Suppressor macrophage treated with lipopolysaccharide for 4 hours (primary cell): Measurements from ENCODE around the gene FRMD4B.
A peak's percentile ranks its signal among the peaks of the same experiment; 100 is the strongest.

ENCODE experiments used
- DNase-seq: peaks from one replicate; pipeline ENCODE4 v3.0.0-alpha.2; 2020

FRMD4B gene

DNA sequence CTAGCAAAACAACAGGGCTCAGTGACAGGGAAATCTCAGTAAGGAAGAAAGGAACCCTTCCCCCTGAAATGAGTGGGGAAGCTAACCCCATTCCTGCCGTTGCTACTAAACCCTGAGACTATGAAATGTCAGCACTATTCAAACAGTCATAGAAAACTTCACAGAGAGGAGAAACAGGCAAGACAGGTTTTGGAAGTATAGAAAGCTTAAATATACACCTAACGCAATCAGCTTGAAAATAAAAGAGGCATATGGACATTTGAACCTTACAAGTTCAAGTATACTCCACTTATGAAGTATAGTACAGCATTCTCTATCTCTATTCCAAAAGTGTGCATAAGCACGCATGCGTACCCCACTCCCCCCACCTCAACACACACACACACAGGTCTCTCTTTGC is 17.6 kb upstream of the FRMD4B start:
- DNase-seq: no peak

DNA sequence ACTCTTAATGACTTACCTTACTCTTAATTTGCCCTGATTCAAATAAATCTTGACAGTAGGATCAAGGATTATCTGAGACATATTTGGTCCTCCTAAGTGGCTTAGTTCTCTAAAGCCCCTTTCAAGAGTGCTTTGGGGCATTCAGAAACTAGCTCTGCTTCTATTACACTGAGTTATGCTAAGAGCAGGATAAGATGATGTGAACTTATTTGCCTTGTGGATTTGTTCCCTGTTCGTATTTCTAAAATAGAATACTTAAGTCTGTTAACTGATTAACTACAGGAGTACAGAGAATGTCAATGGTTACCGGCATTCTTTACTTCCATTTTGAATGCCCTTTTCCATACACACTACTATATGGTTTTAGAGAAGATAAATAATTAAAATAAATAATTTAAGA is 14.8 kb upstream of the FRMD4B start:
- no peak for DNase-seq

DNA sequence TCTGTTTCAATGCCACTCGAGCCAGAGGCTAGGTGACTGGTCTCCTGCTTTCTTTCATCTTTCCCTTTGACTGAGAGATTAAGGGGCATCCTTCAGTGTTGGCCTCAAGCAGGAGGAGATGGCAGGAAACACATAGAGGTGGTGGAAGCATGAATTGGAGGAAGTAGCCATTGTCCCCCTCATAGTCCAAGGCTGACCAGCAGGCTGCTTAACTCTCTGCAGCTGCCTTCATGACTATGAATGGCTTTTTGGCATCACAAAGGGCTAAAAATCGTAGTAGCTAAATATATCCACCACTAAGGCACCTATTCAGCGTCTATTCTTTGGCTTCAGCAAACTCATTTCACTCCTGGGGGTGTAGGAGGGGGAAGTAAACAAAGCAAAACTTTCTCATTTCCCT is 7.0 kb upstream of the FRMD4B start:
- DNase-seq: no peak

DNA sequence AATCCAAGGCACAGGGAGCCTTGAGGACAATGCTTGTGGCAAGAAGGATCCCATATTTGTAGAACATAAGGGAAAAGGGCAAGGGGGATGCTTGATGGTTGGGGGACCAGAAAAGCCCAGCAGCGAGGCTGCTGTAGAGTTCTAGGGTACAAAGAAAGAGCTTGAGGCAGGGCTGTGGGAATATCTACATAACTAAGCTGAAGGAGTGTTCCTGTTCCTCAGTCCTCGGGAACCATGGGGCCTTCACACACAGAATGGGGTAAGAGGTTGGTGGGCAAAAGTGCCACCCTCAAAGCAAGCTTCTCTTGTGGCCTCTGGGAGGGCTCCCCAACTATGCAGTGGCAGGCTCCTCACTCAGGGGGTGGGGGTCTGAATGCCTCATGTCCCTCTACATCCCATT is 6.5 kb upstream of the FRMD4B start:
- DNase-seq: no peak

DNA sequence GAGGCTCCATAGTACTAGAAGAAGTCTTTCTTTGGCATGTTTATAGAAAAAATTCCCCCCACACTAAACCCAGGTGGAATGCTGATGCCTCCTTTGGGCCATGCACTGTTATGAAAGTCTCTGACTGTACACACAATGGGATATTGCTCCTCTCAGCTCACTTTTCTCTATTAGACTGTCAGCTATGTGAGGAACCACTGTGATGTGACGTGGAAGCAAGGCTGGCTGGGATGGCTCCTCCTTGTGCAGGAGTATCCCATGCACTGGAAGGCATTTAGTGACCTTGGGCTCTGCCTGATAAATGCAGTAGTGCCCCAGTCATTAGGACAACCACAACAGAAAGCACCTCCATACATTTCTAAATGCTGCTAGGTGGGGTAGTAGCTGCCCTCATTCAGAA is 5.7 kb upstream of the FRMD4B start:
- DNase-seq: no peak

DNA sequence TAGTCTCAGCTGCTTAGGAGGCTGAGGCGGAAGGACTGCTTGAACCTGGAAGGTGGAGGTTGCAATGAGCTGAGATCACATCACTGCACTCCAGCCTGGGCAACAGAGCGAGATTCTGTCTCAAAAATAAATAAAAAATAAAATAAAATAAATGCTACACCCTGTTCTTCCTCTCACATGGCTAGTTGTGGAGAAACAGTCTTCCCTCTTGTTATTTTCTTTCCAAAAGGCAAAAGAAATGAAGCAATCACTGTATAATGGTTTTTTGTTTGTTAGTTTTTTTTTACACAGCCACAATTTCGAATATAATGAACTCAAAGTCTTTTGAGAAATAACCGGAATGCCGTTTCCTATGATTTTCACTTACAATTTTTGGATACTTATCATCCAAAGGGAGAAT is 4.9 kb upstream of the FRMD4B start:
- no peak for DNase-seq

DNA sequence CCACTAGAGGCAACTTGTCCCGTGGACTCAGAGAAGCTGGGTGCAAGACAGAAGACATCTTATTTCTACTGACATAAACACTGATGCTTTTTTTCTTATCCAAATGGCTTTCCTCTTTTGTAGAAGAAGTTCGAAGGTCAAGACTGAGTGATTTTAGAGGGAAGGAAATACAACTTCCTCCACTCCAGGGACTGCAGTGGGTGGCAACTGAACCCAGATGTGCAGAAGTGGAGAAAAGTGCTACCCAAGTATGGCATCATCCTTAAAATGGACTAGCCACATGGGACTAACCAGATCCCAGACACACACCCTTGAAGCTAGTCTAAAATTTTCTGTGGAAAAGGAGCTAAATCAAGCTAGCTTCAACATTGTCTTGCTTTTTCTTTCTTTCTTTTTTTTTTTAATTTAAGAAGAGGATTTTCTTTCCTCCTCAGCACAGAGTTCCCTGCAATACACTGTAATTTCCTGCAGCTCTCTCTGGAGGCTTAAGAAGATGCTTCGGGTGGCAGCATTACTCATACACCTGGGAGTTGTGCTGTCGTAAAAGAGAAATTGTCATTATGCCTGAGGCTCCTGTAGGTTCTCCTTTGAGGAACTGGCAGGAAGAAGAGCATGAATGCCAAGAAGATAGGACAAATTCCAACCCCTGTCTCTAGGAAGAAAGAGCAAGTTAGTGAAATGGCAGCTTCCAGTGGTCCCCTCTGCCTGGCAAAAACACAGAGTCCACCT is 3.8 kb upstream of the FRMD4B start:
- DNase-seq: peak; percentile 46

DNA sequence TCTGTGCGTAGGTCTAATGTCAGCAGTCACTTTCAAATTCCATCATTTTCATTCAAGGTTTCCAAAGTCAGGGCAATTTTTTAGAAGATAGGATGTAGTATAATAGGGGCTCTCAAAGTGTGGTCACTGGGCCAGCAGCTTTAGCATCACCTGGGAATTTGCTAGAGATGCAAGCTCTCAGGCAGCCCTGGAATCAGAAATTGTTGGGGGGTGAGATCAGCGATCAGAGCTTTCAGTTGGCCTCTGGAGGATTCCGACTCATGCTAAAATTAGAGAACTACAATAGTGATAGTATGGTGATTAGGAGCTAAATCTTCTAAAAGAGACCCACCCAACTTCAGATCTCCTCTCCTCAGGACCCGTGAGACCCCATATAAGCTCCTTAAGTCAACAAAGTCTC is 2.4 kb upstream of the FRMD4B start:
- DNase-seq: no peak

DNA sequence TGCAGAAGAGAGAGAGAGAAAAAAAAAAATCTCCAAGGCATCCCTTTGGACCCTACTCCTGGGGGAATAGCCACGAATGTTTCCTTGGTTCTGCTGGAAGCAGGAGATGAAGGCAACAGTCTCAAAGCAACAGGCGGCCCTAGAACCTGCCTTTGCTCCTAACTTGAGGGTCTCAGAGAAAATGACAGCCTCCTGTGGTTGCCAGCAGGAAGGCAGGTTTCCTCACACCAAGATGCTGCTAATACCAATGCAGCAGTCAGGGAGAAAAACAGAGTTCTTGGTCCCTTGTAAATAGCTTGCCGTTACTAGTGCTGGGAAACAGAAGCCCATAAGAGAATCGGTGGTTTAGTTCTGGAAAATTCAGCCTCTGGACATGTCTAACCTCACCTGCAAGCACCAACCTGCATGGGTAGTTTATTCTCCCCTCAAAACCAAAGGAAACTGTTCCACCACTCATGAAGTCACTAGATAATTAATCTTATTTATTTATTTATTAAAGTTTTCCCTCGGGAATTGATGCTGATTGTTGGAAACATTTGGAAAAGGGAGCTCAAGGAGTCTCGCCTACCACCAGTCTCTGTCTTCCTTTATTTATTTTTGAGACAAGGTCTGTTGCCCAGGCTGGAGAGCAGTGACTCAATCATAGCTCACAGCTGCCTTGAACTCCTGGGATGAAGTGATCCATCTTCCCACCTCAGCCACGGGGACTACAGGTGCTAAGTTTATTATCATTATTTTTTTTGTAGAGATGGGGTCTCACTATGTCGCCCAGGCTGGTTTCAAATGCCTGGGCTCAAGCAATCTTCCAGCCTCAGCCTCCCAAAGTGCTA is 883 bp upstream of the FRMD4B start:
- no peak for DNase-seq

DNA sequence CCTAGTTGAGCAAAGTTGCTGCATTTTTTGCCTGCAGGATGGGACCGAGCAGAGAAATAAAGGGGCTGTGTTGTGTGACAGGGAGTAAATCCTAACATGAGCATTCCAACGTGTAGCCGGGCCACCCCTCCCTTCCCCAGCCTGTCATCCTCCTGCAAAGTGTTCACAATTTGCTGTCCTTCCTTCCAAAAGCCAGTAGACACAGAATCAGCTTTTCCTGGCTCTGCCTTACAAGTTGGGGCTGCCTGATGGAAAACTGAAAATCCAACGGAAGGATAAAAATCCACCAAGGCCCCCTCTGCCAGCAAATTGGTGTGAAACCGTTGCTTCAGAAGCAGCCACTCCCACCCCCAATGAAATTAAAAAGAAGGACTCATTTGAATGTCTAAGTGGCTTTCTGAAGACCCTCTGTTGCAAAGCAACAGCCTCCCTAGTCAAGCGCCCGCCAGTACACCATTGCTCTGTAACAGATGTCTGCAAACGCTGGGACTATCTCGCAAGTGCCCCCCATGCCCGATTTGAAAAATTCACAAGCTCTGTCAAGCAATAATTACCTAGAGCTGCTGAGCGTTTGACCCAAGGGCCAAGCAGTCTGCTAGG is 665 bp downstream of the FRMD4B start:
- no peak for DNase-seq

DNA sequence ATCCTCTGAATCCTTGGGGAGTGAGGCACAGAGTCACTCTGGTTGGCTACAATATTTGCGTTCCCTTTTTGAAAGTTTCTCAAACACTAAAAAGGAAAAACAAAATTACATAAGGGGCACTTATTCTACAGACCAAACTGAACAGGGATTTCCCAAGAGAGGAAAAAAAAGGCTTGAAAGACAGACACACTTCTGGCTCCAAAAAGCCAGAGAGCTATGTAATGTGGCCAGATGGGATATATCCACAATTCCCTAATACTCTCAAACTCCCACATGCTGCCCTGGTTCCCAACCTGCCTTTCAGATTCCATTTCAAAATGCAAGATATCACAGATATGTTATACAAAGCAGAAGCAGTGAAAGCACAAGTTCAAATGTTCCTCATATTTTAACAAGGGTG is 1.6 kb downstream of the FRMD4B start:
- DNase-seq: peak; percentile 35

DNA sequence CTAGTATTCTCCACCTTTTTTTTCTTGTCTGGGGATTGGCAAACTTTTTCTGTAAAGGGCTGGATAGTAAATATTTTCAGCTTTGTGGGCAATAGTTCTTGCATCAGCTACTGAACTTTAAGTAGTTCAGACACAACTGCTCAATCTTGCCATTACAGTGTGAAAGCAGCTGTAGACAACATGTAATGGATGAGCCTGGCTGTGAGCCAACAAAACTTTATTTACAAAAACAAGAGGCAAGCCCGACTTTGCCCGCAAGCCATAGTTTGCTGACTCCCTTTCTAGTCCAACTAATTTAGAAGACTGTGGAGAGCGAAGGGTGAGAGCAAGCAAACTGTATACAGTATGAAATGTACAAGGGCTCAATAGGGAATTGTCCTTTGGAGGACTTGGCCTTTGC is 6.2 kb downstream of the FRMD4B start:
- no peak for DNase-seq

DNA sequence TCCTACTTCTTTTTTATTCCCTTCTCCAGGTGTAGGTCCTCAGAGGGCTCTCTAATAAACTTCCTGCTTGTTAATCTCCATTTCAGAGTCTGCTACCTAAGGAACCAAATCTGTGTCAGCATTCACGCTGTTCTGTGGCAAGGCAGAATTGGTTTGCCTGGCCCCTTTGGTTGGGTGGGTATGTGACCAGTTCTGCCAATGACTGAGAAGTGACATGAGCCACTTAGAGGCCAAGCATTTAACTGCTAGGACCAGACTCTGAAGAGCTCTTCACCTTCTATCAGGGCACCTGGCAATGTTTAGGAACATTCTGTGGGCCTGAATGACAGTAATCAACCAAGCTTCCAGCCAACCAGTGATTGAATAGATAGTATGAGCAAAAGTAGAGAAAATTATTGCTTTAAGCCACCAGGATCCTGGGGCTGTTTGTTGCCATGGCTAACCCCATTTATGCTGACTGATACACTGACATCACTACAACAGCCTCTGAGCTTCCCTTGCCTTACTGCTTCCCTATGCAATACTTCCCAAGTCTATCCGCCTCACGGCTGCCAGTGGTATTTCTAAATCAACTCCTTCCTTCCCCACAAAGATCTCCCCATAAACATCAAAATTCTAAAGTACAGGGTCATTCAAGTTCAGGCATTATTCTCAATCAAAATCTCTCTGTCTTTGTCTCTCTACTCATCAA is 7.6 kb downstream of the FRMD4B start:
- no peak for DNase-seq

DNA sequence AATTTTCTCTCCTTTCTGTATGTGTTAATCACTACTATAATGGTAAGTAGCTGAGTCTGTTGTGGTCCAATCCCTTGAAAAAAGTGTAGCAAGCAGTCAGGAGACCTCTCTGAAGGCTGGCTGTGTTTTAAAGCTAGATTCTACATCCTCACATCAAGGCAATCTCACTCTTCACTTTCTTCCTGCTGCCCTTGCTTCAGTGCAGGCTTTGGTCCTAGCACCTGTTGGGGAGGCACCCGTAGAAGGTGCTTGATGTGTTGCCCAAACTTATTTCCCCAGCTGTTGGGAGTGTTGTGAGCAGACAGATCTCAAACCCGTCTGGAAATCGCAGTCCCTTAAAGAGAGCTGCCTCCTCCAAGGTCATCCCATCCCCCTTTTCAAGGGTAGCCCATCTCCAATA is 8.6 kb downstream of the FRMD4B start:
- DNase-seq: no peak

DNA sequence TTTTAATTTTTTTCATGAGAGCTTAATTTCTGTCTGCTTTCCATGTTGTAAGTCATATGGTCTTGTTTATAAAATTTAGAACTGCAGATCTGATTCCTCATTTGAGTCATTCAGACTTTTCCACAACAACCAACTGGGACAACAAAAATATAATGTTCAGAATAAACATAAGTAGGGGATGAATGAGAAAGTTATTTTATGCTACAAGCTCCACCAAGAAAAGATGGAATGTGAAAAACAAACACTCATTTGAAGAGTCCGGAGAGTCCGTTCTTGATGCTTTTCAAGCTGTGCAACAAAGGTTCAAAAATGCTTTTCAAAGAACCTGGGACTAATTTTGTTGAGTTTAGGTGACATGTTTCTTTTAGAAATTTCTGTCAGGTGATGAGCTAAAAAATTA is 9.2 kb downstream of the FRMD4B start:
- DNase-seq: no peak

DNA sequence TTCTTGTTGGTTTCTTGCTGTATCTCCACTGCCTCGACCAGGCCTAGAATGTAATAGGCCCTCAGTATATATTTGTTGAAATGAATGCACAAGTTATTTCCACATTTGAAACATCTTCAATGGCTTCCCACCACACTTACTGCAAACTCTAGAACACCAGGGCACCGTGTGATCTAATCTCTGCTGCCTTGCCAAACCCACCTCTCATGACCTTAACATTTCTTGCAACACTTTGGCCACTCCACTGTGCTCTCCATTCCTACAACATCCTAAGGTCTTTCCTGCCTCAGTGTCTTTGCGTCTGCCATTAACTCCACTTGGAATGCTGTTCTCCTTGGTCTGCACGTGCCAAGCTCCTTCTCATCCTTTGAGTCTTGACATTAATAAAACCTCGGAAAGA is 14.1 kb downstream of the FRMD4B start:
- no peak for DNase-seq

DNA sequence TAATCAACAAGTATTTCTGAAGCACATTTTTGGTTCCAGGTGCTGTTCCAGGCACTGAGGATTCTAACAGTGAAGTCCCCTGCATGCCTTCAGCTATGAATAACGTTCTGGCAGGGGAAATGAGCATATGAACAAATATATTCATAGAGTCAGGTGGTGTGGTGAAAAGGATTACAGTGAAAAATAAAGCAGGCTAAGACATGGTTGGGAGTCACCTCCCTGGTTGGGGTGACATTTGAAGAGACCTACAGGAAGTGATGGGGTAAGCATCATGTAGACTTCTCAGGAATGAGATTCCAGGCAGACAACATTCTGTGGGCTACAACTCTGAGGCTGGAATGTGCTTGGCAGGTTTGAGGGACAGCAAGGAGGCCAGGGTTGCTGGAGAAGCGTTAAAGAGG is 15.0 kb downstream of the FRMD4B start:
- DNase-seq: no peak

DNA sequence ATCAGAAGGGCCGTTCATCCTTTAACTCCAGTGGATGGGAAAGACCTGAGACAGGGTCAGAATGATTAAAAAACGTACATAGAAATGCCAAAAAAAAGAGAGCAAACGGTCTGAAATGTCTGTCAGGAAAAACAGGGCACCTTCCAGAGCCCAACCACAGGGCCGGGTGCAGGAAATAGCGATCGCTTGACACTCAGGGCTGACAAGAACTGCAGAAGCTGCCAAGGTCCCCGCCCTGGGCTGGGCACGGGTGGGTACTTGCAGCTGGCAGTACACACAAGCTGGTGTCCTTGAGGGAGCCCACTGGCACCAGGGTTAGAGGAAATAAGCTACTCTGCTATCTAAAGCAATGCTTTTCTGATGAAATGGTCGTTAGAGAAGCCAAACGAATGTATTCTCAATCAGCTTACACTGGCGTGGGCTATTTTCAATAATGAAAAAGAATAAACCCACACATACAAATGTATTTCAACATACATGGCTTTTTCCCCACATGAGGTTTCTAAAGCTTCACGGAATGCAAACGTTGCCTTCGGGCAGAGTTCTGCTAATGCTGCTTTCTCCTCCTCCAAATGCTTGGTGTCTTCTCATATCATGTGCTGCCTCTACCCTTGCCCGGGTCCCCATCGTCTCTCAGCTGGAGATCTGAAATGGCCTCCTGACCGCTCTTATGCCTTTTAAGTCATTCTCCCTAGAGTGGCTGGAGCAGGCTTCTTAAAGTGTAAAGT is 15.6 kb downstream of the FRMD4B start:
- peak; percentile 36 for DNase-seq

DNA sequence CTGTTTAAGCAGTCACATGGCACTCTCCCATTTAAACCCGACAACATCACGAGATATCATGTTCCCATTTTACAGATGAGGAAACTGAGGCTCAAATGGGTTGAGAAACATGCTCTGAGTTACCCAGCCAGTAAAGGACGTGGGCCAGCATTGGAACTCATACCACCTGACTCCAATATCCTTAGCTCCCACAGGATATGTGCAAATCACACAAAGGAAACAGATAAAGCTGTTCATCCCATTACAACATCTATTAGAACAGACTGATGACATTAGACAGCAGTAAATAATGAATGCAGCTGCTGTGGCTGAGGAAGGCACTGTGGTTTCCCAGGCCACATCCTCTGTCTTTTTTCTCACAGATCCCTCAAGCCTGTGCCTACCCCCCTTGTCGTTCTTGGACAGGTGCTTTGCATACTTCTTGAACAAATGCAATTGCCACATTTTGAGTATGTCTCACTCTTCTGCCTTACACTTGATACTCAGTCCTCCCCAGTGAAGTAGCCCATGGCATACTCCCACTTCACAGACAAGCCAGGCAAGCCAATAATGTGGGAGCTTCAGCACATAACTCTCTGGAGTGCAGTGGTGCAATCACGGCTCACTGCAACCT is 17.7 kb downstream of the FRMD4B start:
- no peak for DNase-seq

DNA sequence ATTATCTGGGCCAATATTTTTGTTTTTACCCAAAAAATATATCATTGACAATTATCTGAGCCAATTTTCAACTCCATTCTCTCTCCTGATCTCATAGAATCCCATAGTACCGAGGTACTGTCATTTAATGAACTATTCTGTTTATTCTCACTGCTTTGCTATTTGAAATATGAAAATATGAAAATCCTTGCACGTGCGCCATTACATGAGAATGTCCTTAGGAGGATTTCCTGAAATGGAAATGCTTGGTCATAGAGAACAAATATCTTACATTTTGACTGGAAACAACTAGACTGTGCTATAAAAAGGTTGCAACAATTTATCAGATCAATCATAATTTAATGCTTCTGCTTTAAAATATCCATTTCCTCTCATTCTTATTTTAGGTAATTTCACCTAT is 18.3 kb downstream of the FRMD4B start:
- DNase-seq: no peak

DNA sequence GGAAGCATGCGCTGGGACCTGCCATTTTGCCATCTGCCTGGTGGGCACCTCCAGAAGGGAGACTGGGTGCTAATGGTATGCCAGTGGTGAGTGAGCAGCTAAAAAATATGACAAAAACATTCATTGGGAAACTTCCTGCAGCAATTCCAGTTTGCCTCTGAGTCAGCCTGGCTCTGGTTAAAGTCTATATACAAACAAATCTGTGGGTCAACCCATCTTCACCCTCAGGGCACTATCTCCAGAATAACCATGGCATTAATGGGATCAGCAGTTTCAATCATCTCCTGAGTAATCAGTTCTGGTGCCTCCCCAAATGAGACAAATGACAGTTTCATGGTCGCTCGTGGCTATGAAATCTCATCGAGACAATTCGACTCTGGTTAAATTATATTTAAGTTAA is 21.5 kb downstream of the FRMD4B start:
- DNase-seq: peak; percentile 66

DNA sequence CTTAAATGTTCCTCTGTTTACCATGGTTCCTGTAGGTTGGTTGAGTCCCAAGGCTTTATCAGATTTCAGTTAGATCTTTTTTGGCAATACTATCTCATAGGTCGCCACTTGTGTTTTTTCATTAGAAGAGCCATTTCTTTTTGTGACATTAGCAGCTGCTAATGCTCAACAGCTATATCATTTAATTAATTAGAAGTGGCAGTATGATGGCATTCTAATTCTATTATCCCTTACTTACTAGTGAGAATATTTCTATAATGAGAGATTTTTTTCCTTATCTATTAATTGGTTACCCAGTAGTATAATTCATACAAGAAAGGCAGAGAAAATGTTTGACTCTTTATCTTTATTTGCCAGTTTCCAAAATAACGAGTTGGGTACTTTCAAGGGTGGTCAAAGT is 25.2 kb downstream of the FRMD4B start:
- DNase-seq: no peak
